NCI-H187 treated with DMSO at 0.1 percent for 48 hours (cell line): ENCODE data around the gene PIP5KL1.

ENCODE experiments used
- DNase-seq: peaks from one replicate; lab custom pipeline; 2025; lab: John Stamatoyannopoulos, UW

The PIP5KL1 gene

DNA sequence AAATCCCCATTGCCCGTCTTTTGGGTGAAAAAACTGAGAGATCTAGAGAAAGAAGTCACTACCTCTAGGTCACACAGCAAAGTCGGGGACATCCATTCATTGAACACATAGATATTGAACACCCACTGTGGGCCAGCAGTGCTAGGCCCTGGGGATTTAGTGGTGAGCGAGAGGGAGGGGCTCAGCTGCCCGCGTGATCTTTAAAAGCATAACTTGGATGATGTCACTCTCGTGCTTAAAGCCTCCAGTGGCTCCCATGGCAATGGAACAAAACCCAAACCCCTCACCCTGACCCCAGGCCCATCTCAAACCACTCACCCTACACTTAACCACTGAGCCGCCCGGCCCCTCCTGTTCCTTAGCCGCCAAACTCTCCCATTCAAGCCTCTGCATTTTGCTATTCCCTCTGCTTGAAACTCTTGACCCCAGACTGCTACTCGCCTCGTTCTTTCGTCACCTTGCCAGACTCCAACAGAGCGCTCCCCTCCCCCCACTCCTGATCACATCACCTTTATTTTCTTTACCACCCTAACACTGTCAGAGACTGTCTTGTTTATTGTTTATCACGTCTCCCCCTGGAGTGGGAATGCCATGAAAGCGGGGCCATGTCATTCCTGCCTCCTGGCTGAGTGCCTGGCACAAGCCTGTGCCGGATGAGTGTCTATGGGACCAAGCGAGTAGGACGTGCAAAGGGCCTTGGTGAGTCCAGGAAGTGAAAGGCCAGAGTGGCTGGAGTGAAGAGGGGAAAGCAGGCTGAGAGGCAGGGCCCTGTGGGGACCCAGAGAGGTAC lies 710 bp upstream of the PIP5KL1 start:
- no peak for DNase-seq

DNA sequence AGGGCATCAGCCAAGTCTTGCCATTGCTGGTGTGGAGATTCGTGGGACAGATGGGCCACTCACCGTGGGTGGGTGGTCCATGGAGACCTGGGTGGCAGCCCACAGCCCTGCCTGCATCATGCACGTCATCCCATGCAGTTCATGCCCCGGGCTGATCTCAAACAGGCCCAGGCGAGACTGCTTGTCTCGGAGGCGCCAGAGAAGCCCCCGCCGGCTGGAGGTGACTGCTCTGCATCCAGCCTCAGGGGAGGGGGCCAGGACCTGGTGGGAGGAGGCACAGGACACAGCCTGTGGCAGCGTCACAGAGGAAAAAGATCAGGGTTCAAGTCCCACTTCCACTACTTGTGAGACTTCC lies 975 bp downstream of the PIP5KL1 start:
- no peak for DNase-seq

- no peak for DNase-seq
These were observed 1.6 kb downstream of the PIP5KL1 start for GRCh38 chr9:127928676-127929624.

DNA sequence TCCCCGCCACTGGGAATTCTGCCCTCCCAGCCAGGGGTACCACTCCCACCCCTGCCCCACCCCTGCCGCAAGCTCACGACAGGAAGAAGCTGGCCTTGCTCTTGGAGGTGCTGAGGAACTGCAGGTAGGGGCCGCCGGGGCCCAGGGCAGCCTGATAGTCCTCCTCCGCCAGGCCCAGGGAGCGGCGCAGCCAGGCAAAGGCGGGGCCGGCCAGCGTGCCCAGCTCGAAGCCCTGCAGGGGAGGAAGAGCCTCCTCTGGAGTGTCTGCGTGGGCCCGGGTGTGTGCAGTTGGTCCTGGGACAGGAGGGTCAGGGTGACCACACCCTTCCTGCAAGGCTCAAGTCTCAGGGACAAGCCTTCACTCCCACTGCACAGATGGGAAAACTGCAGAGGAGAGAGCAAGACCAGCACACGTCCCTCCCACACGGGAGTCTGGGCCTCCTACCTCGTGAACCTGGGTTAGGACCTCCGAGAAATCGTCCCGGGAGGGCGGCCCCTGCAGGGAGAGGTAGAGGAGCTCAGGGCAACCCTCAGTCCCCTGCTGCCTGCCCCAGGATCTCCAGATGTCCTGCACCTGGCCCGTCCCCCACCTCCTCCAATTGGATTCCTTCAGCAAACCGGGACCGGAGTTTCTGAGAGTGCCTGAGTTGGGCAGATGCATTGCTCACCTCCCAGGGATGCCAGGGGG lies 2.4 kb downstream of the PIP5KL1 start:
- DNase-seq, result no peak

DNA sequence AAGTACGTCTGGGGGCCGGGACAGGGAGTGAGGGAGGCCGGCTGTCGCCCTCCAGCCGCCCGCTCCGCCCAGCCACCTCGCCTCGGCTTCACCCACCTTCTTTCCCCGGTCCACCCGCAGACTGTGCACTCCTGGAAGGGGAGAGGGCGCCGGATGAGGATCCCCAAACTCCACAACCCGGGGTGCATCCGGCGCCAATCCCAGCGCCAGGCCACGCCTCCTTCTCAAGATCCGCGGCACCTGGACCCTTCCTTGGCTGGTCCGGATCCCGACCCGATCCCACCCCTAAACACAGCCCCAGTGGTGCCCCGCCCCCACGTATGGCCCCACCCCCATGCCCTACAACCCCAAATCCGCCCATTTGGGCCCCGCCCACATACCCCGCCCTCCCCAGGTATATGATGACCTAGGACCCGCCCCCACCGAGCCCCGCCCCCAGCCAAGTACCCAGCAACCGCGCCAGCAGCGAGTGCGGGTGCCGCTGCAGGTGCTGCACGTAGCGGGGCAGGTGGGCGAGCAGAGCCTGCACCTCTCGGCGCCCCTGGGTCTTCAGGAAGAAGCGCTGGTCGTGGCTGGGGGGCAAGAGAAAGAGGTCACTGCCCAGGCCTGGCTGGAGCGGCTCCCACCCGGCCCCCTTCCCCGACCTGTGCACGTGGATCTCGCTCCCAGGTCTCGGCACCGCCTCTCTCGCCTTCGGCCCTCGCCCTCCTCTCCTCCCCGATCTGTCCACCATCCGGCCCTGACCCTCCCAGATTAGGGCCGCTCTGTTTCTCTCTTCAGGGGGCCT lies 3.2 kb downstream of the PIP5KL1 start:
- no peak for DNase-seq

DNA sequence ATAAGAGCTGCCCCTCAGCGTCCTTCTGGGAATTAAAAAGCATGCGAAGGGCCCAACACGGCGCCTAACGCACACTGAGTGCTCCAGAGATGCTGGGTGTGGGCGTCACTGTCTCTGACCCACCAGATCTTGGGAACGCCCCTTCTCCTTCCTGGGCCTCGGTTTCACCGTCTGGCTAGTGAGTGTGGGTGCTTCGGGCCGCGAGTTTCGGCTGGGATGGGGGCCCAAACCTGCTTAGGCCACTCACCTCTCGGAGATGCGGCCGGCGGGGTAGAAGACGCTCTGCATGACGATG lies 3.7 kb downstream of the PIP5KL1 start:
- DNase-seq, result no peak

GRCh38 chr9:127925959-127926905 lies 4.3 kb downstream of the PIP5KL1 start:
- no peak for DNase-seq

- no peak for DNase-seq
These were observed 5.7 kb downstream of the PIP5KL1 start for GRCh38 chr9:127924736-127925444.

GRCh38 chr9:127923771-127924170 lies 6.8 kb downstream of the PIP5KL1 start:
- DNase-seq, result no peak

DNA sequence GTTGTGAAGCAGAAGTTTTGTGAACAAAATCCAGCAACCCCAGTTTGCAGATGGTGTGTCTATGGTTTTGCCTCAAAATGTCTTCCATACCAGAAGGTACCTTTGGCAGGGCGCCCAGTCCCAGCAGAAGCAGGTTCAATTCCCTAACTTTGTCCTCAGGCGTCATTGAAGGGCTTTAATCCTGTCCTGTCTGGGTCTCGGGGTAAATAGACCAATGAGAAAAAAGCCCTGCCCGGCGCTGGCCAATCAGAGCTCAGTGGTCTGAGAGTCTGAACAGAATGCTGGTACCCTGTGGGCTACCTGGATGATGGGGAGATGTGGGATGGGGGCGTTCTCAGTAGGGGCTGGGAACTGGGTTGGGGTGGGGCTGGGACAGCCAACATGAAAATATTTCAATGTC lies 7.5 kb downstream of the PIP5KL1 start:
- no peak for DNase-seq

- no peak for DNase-seq
These were observed 8.9 kb downstream of the PIP5KL1 start for GRCh38 chr9:127921557-127922120.

- no peak for DNase-seq
These were observed 9.8 kb downstream of the PIP5KL1 start for GRCh38 chr9:127920794-127921193.

GRCh38 chr9:127919253-127919815 lies 11.2 kb downstream of the PIP5KL1 start:
- no peak for DNase-seq

- DNase-seq, result no peak
These were observed 12.1 kb downstream of the PIP5KL1 start for GRCh38 chr9:127918183-127919107.

DNA sequence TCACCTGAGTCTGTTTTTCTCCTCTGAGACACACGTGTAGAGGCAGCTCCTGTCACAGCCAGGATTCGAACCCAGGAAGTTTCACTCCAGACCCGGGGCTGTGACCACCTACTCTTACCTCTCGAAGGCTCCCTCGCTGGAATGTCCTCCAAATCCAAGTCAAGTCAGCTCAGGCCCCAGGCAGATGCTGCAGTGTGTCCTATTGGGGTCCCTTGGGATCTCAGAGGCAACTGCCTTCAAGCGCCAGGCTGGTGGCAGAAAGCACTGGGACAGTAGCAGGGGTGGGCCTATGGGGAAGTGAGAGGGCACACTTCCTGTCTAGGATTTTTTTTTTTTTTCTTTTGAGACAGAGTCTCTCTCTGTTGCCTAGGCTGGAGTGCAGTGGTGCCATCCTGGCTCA lies 13.0 kb downstream of the PIP5KL1 start:
- no peak for DNase-seq

DNA sequence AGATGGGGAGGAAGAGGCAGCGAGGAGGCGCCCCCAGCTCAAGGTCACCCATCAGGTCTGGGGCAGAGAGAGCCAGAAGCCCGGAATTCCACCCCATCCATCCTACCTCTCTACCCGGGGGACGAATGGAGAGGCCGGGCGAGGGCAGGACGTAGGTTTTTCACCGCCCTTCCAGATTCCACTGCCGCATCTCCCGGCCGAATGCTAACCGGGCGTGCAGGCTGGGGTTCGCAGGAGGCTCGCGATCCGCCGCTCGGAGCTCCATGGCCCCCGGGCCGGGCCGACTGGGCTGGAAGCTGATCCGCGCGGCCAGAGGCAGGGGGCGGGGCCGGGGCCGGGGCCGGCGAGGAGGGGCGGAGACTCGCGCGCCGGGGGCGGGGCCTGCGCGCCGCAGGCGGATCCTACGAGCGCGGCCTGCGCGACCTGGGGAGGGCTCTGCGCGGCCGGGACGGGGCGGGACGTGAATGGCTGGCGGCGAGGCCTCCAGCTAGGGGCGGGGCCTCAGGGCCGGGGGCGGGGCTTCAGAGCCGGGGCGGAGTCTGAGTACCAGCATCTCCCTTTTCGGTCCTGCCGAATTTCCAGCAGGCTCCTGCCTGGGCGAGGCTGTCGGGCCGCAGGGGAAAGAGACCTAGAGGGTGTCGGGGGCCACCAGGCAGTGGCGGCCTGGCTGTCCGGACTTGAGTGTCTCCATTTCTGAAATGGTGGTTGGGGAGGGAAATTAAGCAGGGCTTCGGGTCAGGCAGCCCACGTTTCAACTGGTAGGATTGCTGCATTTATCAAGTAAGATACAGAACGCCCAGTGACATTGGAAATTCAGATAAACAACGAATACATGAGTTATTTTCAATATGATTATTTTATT lies 13.6 kb downstream of the PIP5KL1 start, which contains the start of gene ST6GALNAC4:
Gene ST6GALNAC4, minus strand, starts transcription at position 322 of the 862 bp plus-strand sequence. CDS start 622 bp downstream, outside the sequence.
- peak; percentile 3 for DNase-seq
